Measurements from ENCODE around the gene CUEDC1. TPM values are rescaled to one million over a fixed set of nuclear protein-coding genes. Genes with fewer than 3 reads are reported as not detected.
"Not testable (repeated sequence)": the region's sequence is repeated elsewhere in the genome, so short reads cannot be mapped to it uniquely, and the experiment has no call there.

Gene CUEDC1
- total RNA-seq, 1 donor from 2014 or later: 38.4 TPM

DNA sequence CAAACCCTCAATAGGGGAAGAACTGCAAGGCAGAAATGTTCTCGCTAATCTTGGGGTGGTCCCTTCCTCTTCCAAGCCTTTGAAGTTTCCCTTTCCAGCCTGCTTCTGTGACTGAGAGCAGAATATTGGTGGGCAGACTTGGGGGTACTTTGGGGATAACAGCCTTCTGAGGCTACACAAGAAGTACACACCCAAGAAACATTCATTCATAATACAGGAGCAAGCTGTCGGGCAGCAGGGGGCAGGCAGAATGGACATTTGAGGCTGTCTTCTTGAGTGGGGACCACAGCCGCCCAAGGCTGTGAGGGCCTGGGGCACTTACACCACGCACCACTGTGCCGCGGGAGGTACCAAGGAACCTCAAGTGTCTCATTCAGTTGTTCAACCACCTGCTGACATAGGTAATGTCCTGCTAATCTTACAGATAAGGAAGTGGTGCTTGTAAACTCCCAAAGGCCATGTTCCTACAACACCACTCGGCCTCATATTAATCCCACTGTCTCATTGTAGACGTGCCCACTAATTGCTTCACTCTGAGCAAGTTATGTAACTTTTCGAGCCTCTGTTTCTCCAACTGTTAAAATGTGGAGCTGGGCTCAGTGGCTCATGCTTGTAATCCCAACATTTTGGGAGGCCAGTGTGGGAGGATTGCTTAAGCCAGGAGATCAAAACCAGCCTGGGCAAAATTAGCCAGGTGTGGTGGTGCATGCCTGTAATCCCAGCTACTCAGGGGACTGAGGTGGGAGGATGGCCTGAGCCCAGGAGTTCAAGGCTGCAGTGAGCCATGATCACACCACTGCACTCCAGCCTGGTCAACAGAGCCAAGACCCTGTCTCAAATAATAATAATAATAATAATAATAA is 102.9 kb downstream of the CUEDC1 start:
- TF ChIP-seq, protein P1, sequence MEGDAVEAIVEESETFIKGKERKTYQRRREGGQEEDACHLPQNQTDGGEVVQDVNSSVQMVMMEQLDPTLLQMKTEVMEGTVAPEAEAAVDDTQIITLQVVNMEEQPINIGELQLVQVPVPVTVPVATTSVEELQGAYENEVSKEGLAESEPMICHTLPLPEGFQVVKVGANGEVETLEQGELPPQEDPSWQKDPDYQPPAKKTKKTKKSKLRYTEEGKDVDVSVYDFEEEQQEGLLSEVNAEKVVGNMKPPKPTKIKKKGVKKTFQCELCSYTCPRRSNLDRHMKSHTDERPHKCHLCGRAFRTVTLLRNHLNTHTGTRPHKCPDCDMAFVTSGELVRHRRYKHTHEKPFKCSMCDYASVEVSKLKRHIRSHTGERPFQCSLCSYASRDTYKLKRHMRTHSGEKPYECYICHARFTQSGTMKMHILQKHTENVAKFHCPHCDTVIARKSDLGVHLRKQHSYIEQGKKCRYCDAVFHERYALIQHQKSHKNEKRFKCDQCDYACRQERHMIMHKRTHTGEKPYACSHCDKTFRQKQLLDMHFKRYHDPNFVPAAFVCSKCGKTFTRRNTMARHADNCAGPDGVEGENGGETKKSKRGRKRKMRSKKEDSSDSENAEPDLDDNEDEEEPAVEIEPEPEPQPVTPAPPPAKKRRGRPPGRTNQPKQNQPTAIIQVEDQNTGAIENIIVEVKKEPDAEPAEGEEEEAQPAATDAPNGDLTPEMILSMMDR (IDR thresholded peaks at IDR 0.05): no peak
- Mint-ChIP-seq H3K36me3 (ENCODE audit: unreplicated experiment) (no peaks in the 10 kb centered on the region), H3K4me3 (ENCODE audit: unreplicated experiment) (peak overlapping the region; percentile 64), H3K4me1 (ENCODE audit: unreplicated experiment) (peaks cover 30% of the 10 kb centered on the region), H3K9me3 (ENCODE audit: unreplicated experiment) (no peaks in the 10 kb centered on the region), H3K27me3 (ENCODE audit: unreplicated experiment) (no peaks in the 10 kb centered on the region), H3K27ac (ENCODE audit: unreplicated experiment) (peak overlapping the region; percentile 53)
- DNase-seq (ENCODE audit: extremely low spot score, unreplicated experiment): no peak

DNA sequence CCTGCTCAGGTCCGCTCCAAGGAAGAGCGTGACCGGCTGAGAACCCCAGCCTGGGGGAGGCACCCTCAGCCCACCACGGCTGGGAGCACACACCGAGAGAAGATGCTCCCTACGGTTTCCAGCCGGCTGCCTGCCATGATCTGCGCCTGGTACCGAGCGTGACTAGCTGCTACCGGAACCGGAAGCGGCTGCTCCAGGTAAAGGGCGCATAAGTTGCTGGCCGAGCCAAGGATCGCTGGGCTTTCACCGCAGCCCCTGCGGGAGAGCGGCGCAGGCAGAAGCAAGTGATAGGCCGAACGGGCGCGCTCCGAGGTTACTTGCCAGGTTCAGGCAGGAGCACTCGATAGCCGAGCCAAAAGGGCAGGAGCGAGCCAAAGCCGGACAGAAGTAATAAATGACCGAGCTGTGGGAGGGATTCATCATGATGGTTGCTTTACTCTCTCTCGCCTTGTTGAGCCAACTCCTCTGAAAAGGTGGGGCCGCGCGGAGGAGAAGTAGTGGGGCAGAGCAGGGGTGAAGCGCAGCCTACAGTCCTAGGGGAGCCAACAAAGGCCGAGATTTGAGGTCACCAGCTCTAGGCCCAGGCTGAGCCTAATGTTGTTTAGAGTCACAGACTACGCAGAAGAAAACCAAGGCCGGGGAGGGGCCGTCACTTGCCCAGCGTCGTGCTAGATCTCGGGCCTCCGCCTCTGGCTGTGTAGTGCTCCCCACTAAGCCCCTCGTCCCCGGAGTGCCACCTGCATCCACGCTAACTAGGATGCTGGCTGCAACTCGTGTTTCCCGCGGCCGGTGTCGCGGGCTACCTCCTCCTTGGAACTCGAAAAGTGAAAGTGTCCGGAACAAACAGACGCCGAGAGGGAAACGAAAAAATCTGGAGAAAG is 105.1 kb downstream of the CUEDC1 start, which contains the start of gene MRPS23:
TSS of gene MRPS23 (minus strand) at position 171 of the 881 bp plus-strand sequence. CDS start at position 137, 34 bp downstream.
- TF ChIP-seq, protein P1 (IDR thresholded peaks at IDR 0.05): no peak
- H3K4me1 Mint-ChIP-seq (ENCODE audit: unreplicated experiment): peaks cover 30% of the 10 kb centered on the region
- DNase-seq (ENCODE audit: extremely low spot score, unreplicated experiment): peak; percentile 98
- H3K4me3 Mint-ChIP-seq (ENCODE audit: unreplicated experiment): peak within 1 kb of the TSS; percentile 95
- no peaks in the 10 kb centered on the region for H3K27me3 Mint-ChIP-seq (ENCODE audit: unreplicated experiment)
- H3K27ac Mint-ChIP-seq (ENCODE audit: unreplicated experiment): peak within 1 kb of the TSS; percentile 98
- no peaks in the 10 kb centered on the region for H3K9me3 Mint-ChIP-seq (ENCODE audit: unreplicated experiment)
- H3K36me3 Mint-ChIP-seq (ENCODE audit: unreplicated experiment): peaks cover 4% of the 10 kb centered on the region

DNA sequence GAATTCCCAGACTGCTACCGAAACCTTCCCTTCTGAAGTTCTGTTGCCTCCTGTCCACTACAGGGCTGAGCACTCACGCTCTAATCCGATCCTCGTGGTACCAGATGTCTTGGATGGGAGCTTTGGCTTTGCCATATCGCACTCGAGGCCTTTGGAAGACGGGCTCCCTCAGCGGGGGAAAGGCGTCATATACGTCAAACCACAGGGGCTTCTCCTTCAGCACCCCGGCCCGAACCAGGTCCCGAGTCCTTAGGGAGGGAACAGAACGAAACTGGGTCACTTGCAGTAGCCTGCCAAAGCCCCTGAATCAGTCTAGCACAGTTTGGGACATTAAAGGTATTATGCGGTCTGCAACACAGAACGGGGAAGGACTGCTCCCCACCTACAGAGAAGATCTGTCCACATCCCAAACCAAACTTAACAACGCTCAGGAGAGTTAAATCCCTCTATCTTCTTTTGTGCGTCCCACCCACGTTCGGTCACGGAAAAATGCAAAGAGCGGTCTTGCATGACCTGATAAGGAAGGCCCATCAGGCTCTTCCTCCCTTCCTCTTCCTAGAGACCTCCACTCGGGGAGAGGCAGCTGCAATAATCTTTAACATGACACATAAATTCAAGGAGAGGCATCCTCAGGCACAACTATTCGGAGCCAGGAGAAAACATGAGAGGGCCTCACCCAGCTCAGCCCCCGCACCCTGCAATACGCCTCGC is 105.9 kb downstream of the CUEDC1 start:
- TF ChIP-seq, protein P1 (IDR thresholded peaks at IDR 0.05): no peak
- H3K4me1 Mint-ChIP-seq (ENCODE audit: unreplicated experiment): peaks cover 30% of the 10 kb centered on the region
- peaks cover 4% of the 10 kb centered on the region for H3K36me3 Mint-ChIP-seq (ENCODE audit: unreplicated experiment)
- peak overlapping the region; percentile 98 for H3K27ac Mint-ChIP-seq (ENCODE audit: unreplicated experiment)
- DNase-seq (ENCODE audit: extremely low spot score, unreplicated experiment): no peak
- H3K27me3 Mint-ChIP-seq (ENCODE audit: unreplicated experiment): no peaks in the 10 kb centered on the region
- H3K9me3 Mint-ChIP-seq (ENCODE audit: unreplicated experiment): no peaks in the 10 kb centered on the region
- peak overlapping the region; percentile 95 for H3K4me3 Mint-ChIP-seq (ENCODE audit: unreplicated experiment)

DNA sequence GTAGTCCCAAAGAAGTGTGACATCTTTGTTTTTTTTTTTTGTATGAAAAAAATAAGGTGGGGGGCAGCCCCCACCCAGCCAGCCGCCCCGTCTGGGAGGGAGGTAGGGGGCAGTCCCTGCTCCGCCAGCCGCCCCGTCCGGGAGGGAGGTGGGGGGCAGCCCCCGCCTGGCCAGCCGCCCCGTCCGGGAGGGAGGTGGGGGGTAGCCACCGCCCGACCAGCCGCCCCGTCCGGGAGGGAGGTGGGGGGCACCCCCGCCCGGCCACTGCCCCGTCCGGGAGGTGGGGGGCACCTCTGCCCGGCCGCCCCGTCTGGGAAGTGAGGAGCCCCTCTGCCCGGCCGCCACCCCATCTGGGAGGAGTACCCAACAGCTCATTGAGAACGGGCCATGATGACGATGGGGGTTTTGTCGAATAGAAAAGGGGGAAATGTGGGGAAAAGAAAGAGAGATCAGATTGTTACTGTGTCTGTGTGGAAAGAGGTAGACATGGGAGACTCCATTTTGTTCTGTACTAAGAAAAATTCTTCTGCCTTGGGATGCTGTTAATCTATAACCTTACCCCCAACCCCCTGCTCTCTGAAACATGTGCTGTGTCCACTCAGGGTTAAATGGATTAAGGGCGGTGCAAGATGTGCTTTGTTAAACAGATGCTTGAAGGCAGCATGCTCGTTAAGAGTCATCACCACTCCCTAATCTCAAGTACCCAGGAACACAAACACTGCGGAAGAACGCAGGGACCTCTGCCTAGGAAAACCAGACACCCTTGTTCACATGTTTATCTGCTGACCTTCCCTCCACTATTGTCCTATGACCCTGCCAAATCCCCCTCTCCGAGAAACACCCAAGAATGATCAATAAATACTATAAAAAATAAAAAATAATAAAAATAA is 108.9 kb downstream of the CUEDC1 start:
- not testable (repeated sequence) for H3K4me3 Mint-ChIP-seq (ENCODE audit: unreplicated experiment); H3K27ac Mint-ChIP-seq (ENCODE audit: unreplicated experiment); H3K36me3 Mint-ChIP-seq (ENCODE audit: unreplicated experiment); H3K27me3 Mint-ChIP-seq (ENCODE audit: unreplicated experiment); DNase-seq (ENCODE audit: extremely low spot score, unreplicated experiment); H3K9me3 Mint-ChIP-seq (ENCODE audit: unreplicated experiment)
- H3K4me1 Mint-ChIP-seq (ENCODE audit: unreplicated experiment): peaks cover 25% of the 10 kb centered on the region
